ENCODE results near the gene PLPP1. TPM values are rescaled to one million over a fixed set of nuclear protein-coding genes. Genes with fewer than 3 reads are reported as not detected.

PLPP1 gene
- total and polyA plus RNA-seq, 2 donors (not counting 1 experiment from before 2014, with no cell fraction given) = 5.5 to 8.8 TPM

- peaks cover 17 to 68% of the 10 kb centered on the region in 2 experiments for H3K36me3 ChIP-seq (replicated peaks in 1 of 2; ENCODE audit: control extremely low read depth in 1 of 2, control insufficient read depth in 1 of 2, extremely low read depth in 1 of 2, insufficient read depth in 2 of 2, low read length in 1 of 2)
- H3K4me1 ChIP-seq (ENCODE audit: control insufficient read depth in 2 of 2, insufficient read depth in 2 of 2, low read length in 2 of 2) = no peaks in the 10 kb centered on the region
- no peak overlapping the region for H3K27ac ChIP-seq (ENCODE audit: low read length in 2 of 2)
- no peaks in the 10 kb centered on the region for H3K27me3 ChIP-seq (replicated peaks in 1 of 4; ENCODE audit: control extremely low read depth in 1 of 4, control insufficient read depth in 3 of 4, insufficient read depth in 4 of 4, low read length in 3 of 4)
- no peak for TF ChIP-seq CTCF (IDR thresholded peaks at IDR 0.05)
- TF ChIP-seq EZH2 (IDR thresholded peaks at IDR 0.05; ENCODE audit: borderline replicate concordance, insufficient read depth, low read depth, low read length, poor library complexity, severe bottlenecking) = no peak
- H3K4me2 ChIP-seq (replicated peaks; ENCODE audit: low read depth, low read length, poor library complexity, severe bottlenecking) = no peak overlapping the region
- ATAC-seq (ENCODE audit: low read depth) (no peak), DNase-seq (no peak)
- H3K4me3 ChIP-seq (ENCODE audit: control extremely low read depth in 1 of 5, extremely low read depth in 1 of 5, insufficient read depth in 1 of 5, low read depth in 2 of 5, low read length in 4 of 5) = no peak overlapping the region
- no peaks in the 10 kb centered on the region for H3K9me3 ChIP-seq (ENCODE audit: control extremely low read depth in 1 of 3, control insufficient read depth in 2 of 3, insufficient read depth in 1 of 3, low read length in 2 of 3)
- POLR2A ChIA-PET = no interaction called here
- no peaks in the 10 kb centered on the region for H4K20me1 ChIP-seq (ENCODE audit: control insufficient read depth, insufficient read depth, low read length, poor library complexity, severe bottlenecking)
- intact Hi-C loops (cut with micrococcal nuclease) = no loop called here
- no peak overlapping the region for H3K27ac Mint-ChIP-seq
- no peaks in the 10 kb centered on the region for H3K27me3 Mint-ChIP-seq
- no peak overlapping the region for H3K9ac ChIP-seq (ENCODE audit: low read length)
- no peak overlapping the region for H2AFZ ChIP-seq (ENCODE audit: insufficient read depth, low read depth, low read length, poor library complexity, severe bottlenecking)
- H3K4me1 Mint-ChIP-seq = no peaks in the 10 kb centered on the region
- no peaks in the 10 kb centered on the region for H3K9me3 Mint-ChIP-seq (ENCODE audit: insufficient read depth)
- H3K4me3 Mint-ChIP-seq = no peak overlapping the region
- CTCF ChIA-PET = interaction anchor here (0.9 kb wide), 1 partner anchor 12 kb away, joined by 3 read pairs; no protein-coding TSS in a partner anchor
- H3K79me2 ChIP-seq (ENCODE audit: control insufficient read depth, insufficient read depth, low read length) = no peaks in the 10 kb centered on the region
- WGBS (ENCODE audit: insufficient coverage) = no CpG with 5 or more reads among the region's 2 CpGs
Measured at GRCh38 chr5:55402199-55402598, 132.6 kb downstream of the PLPP1 start.

DNA sequence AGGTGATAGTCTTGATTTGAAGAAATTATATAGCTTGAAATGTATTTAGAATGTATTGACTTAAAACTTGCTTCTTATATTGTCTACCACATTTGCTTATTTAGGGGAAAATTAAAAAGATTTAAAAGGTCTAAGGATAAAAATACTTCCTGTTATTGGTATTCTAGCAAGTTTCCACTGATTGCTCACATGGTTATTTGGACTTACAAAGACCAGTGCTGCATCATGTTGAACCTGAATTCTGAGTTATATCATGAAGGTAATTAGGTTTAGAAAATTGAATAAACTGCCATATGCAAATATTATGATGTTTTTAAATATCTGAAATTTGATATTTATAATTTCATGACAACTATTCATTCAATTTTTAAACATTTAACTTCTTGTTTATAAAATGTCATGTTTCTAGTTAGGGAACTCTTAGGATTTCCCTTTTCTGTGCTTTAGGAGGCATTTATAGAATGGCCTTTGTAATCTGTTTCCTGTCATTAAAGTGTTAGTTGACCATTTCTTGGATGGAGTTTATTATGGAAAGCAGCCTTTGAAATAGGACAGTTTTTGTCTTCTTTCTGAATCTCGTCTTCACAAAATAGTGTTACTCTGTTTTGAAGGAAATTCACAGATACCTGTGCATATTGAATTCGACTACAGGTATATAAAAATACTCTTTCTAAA is 141.1 kb downstream of the PLPP1 start:
- H3K27me3 Mint-ChIP-seq = no peaks in the 10 kb centered on the region
- no peak overlapping the region for H3K27ac Mint-ChIP-seq
- peaks cover 2% of the 10 kb centered on the region for H3K79me2 ChIP-seq (ENCODE audit: control insufficient read depth, insufficient read depth, low read length)

More for the DNA sequence above, 141.1 kb downstream of the PLPP1 start:
- Mint-ChIP-seq H3K4me3 (no peak overlapping the region), H3K9me3 (ENCODE audit: insufficient read depth) (no peaks in the 10 kb centered on the region), H3K4me1 (no peaks in the 10 kb centered on the region)
- H3K9ac ChIP-seq (ENCODE audit: low read length) = no peak overlapping the region
- no peak overlapping the region for H3K27ac ChIP-seq (ENCODE audit: low read length in 2 of 2)
- ChIA-PET CTCF (interaction anchor here (0.5 kb wide), 1 partner anchor 221 kb away, joined by 3 read pairs; no protein-coding TSS in a partner anchor), POLR2A (no interaction called here)
- no peaks in the 10 kb centered on the region for H3K4me1 ChIP-seq (ENCODE audit: control insufficient read depth in 2 of 2, insufficient read depth in 2 of 2, low read length in 2 of 2)
- no CpG with 5 or more reads among the region's 2 CpGs for WGBS (ENCODE audit: insufficient coverage)
- H3K9me3 ChIP-seq (ENCODE audit: control extremely low read depth in 1 of 3, control insufficient read depth in 2 of 3, insufficient read depth in 1 of 3, low read length in 2 of 3) = peaks cover 0 to 6% (median 0%) of the 10 kb centered on the region in 3 donors
- no peak overlapping the region for H3K4me3 ChIP-seq (ENCODE audit: control extremely low read depth in 1 of 5, extremely low read depth in 1 of 5, insufficient read depth in 1 of 5, low read depth in 2 of 5, low read length in 4 of 5)
- H4K20me1 ChIP-seq (ENCODE audit: control insufficient read depth, insufficient read depth, low read length, poor library complexity, severe bottlenecking) = no peaks in the 10 kb centered on the region
- TF ChIP-seq EZH2 (IDR thresholded peaks at IDR 0.05; ENCODE audit: borderline replicate concordance, insufficient read depth, low read depth, low read length, poor library complexity, severe bottlenecking) = no peak
- no peak for TF ChIP-seq CTCF (IDR thresholded peaks at IDR 0.05)
- no peak overlapping the region for H3K4me2 ChIP-seq (replicated peaks; ENCODE audit: low read depth, low read length, poor library complexity, severe bottlenecking)
- no peaks in the 10 kb centered on the region for H3K27me3 ChIP-seq (replicated peaks in 1 of 4; ENCODE audit: control extremely low read depth in 1 of 4, control insufficient read depth in 3 of 4, insufficient read depth in 4 of 4, low read length in 3 of 4)
- peaks cover 2 to 57% of the 10 kb centered on the region in 2 experiments for H3K36me3 ChIP-seq (replicated peaks in 1 of 2; ENCODE audit: control extremely low read depth in 1 of 2, control insufficient read depth in 1 of 2, extremely low read depth in 1 of 2, insufficient read depth in 2 of 2, low read length in 1 of 2)
- no peak for ATAC-seq (ENCODE audit: low read depth)
- intact Hi-C loops (cut with micrococcal nuclease) = no loop called here
- H2AFZ ChIP-seq (ENCODE audit: insufficient read depth, low read depth, low read length, poor library complexity, severe bottlenecking) = no peak overlapping the region
- no peak for DNase-seq
